ENCODE measurements around the gene NCK2. TPM values are rescaled to one million over a fixed set of nuclear protein-coding genes. Genes with fewer than 3 reads are reported as not detected.

NCK2 gene
- total RNA-seq, 1 experiment from 2014 or later: 49.2 TPM

GRCh38 chr2:105737980-105738657, 6.6 kb upstream of the NCK2 start:
- H2AK5ac ChIP-seq (ENCODE audit: insufficient read length, low read length): no peak overlapping the region

More at GRCh38 chr2:105737980-105738657, 6.6 kb upstream of the NCK2 start:
- Histone ChIP-seq H2BK12ac (ENCODE audit: insufficient read length, low read depth, low read length) (no peak overlapping the region), H2BK120ac (ENCODE audit: low read depth, low read length, poor library complexity, severe bottlenecking) (no peak overlapping the region), H2BK5ac (ENCODE audit: insufficient read length, low read length) (no peak overlapping the region), H3K9ac (ENCODE audit: extremely low read depth, insufficient read length, low read length) (no peak overlapping the region), H3K4me2 (ENCODE audit: insufficient read depth, insufficient read length, low read length) (no peak overlapping the region), H3K27ac (ENCODE audit: insufficient read length, low read depth, low read length) (no peak overlapping the region), H3K4me1 (ENCODE audit: insufficient read depth, low read length) (peaks cover 6% of the 10 kb centered on the region; the same call in 1 of the 2 replicates), H3K9me3 (ENCODE audit: control insufficient read depth, low read depth, low read length) (no peaks in the 10 kb centered on the region), H3K79me1 (ENCODE audit: insufficient read depth, low read depth, low read length, poor library complexity, severe bottlenecking) (no peaks in the 10 kb centered on the region), H3K23ac (ENCODE audit: insufficient read length, low read depth, low read length) (no peak overlapping the region), H3K27me3 (ENCODE audit: insufficient read depth, low read length) (no peaks in the 10 kb centered on the region), H2BK15ac (ENCODE audit: low read depth, low read length) (no peak overlapping the region), H2BK20ac (ENCODE audit: low read depth, low read length, poor library complexity, severe bottlenecking) (no peak overlapping the region), H2AFZ (ENCODE audit: low read length) (no peak overlapping the region), H3K79me2 (ENCODE audit: insufficient read depth, low read length) (no peaks in the 10 kb centered on the region), H3K4ac (ENCODE audit: low read depth, low read length) (no peak overlapping the region), H4K91ac (ENCODE audit: insufficient read length, low read depth, low read length) (no peak overlapping the region), H3K56ac (ENCODE audit: insufficient read length, low read depth, low read length) (no peak overlapping the region), H4K20me1 (ENCODE audit: control insufficient read depth, insufficient read depth, insufficient read length) (no peaks in the 10 kb centered on the region), H3K14ac (ENCODE audit: insufficient read depth, low read length) (no peak overlapping the region), H3K23me2 (ENCODE audit: insufficient read length, low read depth, low read length, poor library complexity, severe bottlenecking) (no peaks in the 10 kb centered on the region), H3T11ph (ENCODE audit: low read length) (no peak overlapping the region), H4K5ac (ENCODE audit: insufficient read length, low read depth, low read length) (no peak overlapping the region), H4K8ac (replicated peaks; ENCODE audit: insufficient read length, low read depth, low read length) (no peak overlapping the region), H3K18ac (ENCODE audit: insufficient read length, low read depth, low read length) (no peak overlapping the region)
- no peak for DNase-seq
- Mint-ChIP-seq H3K9me3 (no peaks in the 10 kb centered on the region; a peak in 1 of 5 replicates), H3K4me3 (no peak overlapping the region), H3K27ac (no peak overlapping the region), H3K36me3 (ENCODE audit: insufficient read depth in 1 of 3, low read depth in 3 of 3) (no peaks in the 10 kb centered on the region), H3K4me1 (peaks cover 9% of the 10 kb centered on the region in 2 experiments), H3K27me3 (ENCODE audit: low read depth) (peaks cover 25% of the 10 kb centered on the region)
- WGBS (ENCODE audit: extremely low coverage, insufficient read length, low lambda C conversion rate): no CpG with 5 or more reads among the region's 6 CpGs
- TF ChIP-seq, protein P1, sequence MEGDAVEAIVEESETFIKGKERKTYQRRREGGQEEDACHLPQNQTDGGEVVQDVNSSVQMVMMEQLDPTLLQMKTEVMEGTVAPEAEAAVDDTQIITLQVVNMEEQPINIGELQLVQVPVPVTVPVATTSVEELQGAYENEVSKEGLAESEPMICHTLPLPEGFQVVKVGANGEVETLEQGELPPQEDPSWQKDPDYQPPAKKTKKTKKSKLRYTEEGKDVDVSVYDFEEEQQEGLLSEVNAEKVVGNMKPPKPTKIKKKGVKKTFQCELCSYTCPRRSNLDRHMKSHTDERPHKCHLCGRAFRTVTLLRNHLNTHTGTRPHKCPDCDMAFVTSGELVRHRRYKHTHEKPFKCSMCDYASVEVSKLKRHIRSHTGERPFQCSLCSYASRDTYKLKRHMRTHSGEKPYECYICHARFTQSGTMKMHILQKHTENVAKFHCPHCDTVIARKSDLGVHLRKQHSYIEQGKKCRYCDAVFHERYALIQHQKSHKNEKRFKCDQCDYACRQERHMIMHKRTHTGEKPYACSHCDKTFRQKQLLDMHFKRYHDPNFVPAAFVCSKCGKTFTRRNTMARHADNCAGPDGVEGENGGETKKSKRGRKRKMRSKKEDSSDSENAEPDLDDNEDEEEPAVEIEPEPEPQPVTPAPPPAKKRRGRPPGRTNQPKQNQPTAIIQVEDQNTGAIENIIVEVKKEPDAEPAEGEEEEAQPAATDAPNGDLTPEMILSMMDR (conservative IDR thresholded peaks at IDR 0.05): no peak
